ENCODE results near the gene RNF113B.
A peak's percentile ranks its signal among the peaks of the same experiment; 100 is the strongest.

The RNF113B gene

DNA sequence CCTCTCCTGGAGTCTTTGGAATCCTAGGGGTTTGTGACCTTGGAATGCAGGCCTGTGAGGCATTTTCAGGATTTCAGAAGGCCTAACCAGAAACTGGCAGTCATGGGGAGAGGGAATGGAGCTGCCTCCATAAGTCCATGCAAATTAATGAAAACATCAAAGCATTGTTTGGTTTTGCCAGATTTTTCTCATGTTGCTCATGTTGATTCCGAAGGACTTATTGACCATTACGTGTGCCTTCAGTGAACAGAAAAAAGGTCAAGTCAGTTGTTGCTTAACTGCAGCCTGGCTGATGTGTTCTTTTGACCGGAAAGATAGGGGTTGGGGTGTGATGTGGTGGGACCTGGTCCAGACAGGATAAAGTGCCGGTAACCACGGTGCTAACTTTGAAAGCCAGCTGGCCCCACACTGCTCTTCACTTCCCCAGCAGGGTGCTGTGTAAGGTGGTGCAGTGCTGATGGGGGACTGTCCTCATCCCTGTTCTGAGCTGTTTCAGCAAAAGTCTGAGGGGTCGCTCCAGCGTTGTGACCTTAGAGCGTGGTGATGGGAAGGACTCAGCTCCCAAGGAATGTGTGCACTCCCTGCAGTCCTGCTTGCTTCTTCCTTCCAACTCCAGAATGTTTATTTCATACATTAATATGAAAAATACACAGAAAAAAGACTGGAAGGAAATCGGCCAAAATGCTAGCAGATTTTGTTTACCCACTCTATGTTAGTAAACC, 3.5 kb downstream of the RNF113B start:
- no peak for DNase-seq

DNA sequence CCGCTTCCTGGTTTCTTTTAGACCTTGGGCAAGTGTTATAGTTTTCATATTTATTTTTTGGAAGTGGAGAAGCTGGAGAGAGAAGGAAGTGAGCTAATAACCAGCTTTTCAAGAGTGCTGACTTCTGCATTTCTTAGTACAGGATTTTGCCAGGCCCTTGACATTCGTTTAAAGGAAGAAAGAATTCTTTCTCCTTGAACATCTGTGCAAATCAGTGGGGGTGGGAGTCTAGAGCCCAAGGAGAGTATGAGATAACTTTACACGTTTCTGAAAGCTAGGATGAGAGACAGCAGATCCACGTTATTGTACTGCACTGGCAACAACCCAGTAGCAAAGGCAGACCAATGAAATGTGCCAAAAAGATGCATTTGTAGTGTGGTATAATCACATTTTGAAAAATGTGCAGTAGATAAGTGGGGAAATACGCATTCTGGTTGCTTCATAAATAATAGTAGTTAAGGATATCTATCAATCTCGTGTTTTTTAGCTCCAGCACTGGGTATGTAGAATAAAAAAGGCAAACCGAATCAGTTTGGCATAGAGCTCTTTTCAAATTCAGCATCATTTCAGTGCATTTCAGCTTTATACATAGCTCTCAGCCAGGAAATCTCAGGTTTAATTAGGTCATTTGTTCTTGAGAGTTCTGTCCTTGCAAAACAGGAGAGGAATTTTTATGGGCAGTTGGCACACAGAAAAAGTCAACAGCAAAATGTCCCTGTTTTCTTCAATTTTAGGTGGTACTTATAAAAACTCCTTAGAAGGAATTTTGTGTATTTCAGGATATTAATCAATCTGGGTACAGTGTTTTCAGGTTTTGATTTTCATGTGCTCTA, 4.3 kb downstream of the RNF113B start:
- no peak for DNase-seq

DNA sequence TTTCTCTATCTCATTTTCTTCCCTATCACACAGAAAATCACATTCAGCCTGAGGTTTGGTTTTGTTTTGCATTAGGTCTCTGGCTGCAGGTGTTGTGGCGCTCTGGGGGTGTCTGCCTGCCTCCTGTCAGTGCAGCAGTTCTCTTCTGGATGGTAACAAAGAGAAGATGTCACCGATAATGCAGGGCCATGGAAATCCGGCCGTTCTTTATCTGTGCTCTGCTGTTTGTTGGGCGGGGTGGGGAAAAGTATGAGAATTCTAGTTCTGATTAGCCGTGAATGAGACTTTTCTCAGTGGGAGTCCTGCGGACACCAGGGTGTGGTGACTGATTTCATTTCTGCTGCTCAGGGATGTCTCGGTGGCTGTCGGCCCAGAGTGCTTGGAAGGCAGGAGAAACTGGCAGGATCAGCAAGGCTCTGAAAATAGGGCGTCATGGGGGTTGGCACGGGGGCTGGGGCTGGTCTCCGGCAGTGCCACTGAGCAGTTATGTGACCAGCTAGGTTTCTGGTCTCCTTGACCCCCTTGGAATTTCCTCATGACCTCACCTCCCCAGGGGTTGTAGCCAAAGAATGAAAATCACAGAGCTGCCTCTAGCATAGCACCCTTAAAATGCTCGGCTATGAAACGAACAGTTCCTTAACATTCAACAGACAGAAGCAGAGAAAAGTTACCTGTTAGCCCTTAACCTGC, 5.0 kb downstream of the RNF113B start:
- DNase-seq, result no peak

DNA sequence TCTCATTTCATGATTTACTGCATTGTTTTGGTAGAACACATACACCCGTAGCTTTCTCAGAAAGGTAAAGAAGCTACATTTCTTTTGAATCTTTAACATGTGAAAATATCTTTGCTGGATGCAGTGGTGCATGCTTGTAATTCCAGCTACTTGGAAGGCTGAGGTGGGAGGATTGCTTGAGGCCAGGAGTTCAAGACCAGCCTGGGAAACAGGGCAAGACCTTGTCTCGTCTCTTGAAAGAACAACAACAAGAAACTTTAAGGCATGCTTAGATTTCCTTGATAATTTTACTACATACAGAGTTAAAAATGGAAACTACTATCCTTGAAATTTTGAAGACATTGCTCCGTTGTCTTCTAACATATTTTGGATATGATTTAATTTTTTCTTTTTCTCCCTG, 7.7 kb downstream of the RNF113B start:
- no peak for DNase-seq

DNA sequence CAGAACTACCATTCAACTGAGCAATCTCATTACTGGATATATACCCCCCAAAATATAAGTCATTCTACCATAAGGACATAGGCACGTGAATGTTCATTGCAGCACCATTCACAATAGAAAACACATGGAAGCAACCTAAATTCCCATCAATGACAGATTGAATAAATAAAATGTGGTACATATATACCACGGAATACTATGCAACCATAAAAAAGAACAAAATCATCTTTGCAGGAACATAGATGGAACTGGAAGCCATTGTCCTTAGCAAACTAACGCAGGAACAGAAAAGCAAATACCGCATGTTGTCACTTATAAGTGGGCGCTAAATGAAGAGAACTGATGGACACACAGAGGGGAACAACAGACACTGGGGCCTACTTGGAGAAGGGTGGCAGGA, 14.1 kb downstream of the RNF113B start:
- DNase-seq, result no peak

DNA sequence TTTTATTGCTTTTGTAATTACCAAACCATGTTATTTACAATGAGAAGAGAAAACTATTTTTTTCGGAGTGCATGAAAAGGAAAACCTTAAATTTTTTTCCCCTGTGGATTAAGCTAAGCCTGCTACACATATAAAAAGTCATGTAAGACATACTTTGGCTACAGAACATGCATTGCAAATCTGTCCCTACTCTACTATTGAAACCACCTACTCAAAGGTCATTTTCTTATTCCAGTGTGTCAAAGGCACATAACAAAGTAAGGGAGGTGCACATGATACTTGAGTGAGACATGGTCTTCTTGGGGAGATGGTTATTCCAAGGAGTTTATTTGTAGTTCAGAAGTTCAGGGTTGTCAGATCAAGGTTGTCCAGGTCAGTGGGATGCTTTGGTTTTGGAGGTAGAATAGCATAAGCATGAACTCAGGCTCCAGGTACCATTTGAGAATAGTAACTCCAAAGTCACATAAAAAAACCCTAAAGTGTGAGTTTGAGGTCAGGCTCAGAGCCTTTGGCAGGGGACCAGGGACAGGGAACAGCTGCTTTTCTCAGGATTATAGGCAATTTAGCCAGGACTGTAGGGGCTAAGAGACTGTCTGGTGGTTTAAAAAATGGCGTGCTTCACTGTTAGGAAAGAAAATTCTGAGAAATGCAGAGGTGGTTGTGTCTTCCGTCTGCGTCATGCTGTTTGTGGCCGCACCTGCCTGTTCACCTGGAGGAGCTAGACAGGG, 18.7 kb downstream of the RNF113B start:
- no peak for DNase-seq

DNA sequence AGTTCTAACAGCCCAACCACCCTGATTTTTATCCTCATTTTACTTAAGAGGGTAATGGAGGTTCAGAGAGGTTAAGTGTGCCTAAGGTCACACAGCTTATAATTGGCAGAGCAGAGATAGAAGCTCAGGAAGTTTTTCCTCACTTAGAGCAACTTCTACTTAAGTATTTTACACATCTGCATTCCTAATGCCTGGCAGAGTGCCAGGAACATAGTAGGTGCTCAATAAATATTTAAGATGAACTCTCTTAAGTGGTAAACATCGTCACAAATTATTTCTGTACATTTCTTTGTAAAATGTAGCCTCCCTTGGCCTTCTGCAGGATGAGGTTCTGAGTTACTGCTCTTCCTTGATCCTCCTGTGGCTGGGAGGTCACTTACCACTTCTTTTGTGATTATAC, 19.5 kb downstream of the RNF113B start:
- DNase-seq, result no peak

DNA sequence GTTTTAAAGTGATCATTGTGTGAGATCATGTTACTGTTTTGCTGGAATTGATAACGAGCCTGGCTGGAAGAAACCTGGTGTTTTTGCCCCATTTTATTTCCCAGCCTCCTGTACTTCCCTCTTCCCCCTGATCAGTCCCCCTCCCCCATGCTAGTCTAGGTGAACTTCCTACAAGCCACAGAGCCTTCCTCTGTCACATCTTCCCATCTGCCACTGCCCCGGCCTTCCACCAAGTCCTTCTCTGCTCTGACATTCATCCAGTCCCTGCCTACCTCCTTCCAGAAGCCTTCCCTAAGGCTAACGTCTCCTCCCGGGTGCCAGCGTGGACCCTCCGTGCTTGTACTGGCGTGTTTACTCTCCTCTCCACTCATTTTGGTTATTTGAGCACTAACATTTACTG, 19.9 kb downstream of the RNF113B start:
- no peak for DNase-seq

DNA sequence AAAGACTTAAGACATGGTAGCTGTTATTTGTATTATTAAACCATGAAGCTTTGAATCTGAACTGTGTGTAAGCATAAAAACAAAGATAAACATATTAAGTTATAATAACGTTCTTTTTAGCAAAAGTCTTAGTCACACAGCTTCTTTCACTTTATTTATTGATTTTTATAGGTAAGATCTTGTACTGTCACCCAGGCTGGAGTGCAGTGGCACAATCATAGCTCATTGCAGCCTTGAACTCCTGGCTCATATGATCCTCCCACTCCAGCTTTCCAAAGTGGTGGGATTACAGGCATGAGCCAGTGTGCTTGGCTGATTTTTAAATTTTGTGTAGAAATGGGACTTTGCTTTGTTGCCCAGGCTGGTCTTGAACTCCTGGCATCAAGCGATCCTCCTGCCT, 20.8 kb downstream of the RNF113B start:
- no peak for DNase-seq

DNA sequence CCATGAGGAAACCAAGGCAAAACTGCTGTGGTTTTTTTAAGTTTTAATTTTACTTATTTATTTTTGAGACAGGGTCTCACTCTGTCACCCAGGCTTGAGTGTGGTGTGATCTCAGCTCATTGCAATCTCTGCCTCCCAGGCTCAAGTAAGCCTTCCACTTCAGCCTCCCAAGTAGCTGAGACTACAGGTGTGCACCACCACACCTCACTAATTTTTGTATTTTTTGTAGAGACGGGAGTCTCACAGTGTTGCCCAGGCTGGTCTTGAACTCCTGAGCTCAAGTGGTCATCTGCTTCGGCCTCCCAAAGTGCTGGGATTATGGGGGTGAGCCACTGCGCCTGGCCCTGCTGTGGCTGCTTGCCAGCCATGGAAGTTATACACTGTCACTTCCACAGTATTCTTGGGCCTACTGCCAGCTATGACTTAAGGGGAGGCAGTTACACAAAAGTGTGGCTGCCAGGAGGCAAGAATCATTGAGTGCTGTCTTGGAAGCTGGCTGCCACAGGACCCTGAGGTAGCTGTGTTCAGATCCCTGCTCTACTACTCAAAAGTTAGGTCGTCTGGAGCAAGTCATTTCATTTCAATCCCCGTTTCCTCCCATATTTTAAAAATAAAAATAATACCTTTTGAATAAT, 21.5 kb downstream of the RNF113B start:
- no peak for DNase-seq

DNA sequence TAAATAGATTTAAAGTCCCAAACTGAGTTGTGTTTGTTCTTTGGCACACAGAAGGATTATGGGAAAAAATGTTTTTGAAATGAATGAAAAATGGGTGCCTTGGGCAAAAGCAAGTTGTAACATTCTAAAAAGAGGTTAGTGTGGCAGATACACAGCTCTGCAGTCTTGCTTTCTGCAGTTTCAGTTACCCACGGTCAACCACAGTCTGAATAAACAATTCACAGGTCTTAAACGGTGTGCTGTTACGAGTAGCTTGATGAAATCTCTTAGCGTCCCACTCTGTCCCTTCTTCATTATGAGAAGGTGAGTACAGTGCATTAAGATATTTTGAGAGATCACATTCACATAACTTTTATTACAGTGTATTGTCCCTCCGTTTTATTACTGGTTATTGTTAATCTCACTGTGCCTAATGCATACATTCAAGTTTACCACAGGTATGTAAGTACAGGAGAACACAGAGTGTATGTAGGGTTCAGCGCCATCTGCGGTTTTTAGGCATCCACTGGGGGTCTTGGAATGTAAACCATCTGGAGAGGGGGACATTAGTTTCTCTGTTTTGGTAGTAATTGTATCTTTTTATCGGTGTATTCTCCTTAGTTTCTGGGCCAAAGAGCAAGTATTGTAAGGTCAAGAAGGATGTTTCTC, 26.1 kb downstream of the RNF113B start:
- no peak for DNase-seq

DNA sequence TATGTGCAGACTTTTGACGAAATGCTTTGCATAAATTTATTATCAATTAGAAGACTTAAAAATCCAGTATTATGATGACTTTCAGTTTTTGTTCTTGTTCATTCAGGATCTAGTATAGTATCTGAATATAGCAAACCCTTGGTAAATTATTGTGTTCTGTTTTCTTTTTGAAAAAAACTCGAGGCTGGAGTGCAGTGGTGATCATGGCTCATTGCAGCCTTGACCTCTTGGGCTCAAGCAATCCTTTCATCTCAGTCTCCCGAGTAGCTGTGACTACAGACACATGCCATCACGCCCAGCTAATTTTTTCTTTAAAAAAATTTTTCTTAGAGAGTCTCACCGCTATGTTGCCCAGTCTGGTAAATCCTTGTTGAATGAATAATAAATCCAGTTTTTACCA, 29.5 kb downstream of the RNF113B start:
- no peak for DNase-seq

DNA sequence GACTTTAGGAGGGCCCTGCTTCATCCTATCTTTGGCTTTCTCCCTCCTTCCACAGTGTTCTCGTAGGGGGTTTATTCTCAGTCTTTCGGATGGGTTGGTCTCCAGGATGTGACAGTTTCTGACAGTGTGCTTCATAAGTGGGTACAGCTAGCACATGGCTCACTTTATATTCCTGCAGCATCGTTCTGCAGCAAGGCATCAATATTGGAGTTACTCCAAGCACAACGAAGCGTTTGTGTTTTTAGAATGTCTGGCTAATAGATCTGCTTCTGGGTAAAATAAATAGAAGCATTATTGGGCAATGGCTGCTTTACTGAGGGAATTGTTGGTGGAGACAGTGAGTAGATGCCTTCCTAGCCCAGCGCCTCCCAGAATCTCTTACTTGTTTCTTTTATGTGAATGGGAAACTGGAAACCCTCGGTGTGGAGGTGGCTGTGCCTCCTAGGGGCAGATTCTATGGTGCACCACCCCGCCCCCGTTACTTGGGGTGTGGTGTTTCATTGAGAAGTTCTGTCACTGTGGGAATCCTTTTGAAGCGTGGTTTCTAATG, 32.2 kb downstream of the RNF113B start:
- DNase-seq, result no peak

DNA sequence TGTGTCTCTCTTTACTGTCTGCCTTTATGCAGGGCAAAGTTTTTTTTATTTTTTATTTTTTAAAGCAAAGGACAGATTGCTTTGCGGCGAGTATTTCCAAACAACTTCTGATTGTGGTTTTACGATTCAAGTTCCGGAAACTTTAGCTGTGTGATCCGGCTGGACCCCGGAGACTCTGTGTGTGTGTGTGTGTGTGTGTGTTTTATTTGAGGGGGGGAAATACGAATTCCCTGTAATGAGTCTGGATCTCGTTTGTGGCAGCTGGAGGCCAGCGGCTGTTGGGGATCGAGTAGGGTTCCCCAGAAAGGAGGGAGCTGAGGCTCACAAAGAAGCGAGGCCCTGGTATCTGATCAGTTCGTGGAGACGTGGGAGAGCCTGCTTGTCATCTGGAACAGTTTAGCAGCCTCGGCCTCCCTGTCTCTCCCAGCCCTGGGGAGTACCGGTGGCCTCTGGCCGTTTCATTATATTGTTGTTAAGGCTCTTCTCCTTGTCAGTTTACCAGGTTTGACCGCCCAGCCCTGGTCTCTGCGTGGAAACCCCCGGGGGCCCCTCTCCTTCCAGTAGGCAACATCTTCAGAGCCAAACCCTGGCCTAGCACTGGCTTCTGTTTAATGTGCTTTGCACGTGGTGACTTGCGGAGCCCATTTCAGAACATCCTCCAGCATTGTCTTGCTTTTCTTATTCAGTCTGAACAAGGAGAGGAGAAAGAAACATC, 32.9 kb downstream of the RNF113B start:
- no peak for DNase-seq

DNA sequence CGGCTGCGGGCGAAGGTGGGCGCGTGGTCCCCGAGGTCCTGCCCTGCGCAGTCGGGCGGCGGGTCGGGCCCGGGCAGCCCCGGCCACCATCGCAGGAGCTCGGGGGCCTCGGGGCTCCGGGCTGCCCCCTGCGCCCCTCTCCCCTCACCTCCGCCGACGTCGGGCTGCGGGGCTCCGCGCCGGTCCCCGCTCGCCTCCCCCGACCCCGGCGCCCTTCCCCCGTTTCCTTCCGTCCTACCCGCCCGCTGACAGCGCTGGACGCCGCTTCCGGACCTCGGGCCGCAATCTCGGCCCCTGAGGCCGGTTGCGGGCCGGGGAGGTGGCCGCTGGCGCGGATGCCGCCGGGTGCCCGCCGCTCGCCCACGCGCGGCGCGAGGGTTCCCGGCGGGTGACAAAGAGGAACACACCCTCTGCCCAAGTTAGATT, 33.5 kb downstream of the RNF113B start:
- DNase-seq, result no peak

DNA sequence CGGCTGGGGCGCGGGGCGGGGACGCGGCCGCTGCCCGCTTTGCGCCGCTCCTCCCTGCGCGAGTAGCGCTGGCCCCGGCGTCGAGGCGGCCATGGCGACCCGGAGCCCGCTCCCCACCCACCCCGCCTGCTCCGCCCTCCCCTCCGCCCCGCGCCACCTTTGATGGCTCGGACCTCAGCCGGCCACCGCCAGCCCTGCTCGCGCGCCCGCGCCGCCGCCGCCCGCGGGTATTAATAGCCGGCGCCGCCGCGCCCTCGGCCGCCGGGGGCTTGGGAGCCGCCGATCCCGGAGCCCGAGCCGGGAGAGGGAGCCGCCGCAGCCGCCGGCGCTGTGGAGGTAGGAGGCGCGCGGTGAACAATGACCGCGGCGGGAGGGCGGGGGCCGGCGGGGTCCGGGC, 33.9 kb downstream of the RNF113B start:
- no peak for DNase-seq

DNA sequence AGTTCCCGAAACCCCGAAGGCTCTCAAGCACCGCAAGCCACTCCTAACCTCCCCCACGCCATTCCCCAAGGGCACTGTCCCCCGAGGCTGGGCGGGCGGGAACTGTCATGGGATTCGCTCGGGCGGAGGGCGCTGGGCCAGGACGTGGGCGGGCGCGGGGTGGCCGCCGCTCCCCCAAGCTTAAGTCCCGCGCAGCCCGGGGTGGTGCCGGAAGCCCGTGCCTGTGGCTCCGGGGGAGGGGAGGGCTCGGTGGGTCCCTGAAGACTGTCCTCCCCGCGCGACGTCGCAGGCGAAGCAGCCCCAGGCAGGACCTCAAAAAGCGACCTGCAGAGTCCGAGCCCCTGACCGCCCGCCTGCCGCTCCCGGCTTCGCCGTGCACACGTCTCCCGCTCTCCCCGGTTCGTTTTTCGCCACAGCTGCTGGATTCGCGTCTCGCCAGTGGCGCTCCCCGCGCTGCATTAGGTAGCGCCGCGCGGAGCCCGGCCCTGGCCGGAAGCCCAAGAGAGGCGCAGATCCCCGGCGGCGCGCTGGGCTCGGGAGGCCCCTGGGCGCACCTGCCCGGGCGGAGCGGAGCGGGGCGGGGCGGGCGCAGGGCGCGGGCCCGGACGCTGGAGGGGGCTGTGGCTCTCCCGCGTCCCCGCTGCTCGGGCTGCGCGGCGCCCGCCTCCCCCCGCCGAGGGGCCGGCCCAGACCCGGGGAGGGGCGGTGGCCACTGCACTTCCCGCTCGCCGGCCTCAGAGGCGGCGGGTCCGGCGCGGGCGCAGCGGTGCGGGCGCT, 34.5 kb downstream of the RNF113B start, which contains the start of gene FARP1:
TSS of gene FARP1 (plus strand) at position 715 of the 777 bp plus-strand sequence. CDS start 70,149 bp downstream, outside the sequence.
- DNase-seq, result peak; percentile 79

DNA sequence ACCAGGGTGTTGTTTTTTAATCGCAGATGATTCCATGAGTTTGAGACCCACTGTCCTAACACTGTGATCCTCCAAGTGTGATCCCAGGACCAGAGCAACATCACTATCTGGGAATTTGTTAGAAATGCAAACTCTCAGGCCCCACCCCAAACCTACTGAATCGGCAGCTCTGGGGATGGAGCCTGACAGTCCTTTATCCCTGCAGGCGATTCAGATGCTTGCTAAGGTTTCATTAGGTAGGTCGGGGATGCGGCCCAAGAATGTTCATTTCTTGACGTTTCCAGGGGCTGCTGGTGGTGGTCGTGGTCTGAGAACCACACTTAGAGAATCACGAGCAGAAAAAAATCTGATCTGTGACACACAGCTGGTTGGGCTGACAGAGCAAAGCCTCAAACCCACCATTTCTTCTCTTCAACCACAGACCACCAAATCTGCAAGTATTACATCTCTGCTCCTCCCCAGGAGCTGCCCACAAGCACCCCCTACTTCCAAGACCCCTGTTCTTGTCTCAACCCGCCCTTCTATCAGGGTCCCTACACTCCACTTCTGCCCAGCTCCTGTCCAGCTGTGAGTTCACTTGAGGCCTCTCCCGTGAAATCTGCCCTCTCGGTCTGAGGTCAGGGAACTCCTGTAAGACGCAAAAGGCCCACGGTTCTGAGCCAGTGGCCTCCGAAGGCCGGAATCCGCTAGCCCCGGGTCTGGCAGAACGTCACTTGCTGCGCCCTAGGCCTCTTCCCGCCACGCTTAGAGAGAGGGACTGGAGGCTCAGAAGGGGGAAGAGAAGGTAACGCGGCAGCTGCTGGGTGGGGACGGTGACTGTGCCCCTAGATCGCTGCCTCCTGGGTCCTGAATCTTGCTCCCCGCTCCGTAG, 35.3 kb downstream of the RNF113B start:
- no peak for DNase-seq

DNA sequence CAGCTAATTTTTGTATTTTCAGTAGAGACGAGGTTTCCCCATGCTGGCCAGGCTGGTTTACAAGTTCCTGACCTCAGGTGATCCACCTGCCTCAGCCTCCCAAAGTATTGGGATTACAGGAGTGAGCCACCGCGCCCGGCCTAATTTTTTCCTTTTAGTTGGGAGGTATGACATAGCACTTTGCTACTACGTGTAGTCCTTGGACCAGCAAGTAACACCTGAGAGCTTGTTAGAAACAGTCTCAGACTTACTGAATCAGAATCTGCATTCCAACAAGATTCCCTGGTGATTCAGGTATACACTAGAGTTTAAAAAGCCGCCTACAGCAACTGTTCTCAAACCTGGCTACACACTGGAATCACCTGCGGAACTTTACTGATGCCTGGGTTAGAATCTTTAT, 36.0 kb downstream of the RNF113B start:
- DNase-seq, result no peak
